ENCODE results near the gene ANGPTL8. TPM values are rescaled to one million over a fixed set of nuclear protein-coding genes. Genes with fewer than 3 reads are reported as not detected.

Gene ANGPTL8
- total RNA-seq, 1 experiment from 2014 or later, result not detected

DNA sequence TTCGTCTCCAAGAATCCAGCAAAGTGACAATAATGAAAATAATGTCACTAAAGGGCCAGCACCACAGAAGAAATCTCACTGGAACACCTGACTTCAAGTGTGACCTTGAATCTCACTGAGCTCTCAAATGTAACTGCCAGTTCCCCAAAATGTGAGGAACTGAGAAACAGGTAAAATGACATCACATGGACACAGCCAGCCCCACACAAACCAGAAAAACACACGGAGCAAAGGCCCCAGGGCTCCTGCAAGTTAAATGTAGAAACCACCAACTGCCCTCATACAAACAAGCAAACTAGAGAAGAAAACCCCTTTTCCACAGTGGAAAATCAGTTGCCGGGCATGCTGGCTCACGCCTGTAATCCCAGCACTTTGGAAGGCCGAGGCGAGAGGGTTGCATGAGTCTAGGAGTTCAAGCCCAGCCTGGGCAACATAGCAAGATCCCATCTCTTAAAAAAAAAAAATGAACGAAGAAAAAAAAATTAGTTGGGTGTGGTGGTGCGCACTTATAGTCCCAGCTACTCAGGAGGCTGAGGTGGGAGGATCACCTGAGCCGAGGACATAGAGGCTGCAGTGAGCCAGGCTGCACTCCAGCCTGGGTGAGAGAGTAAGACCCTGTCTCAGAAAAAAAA, 33.4 kb upstream of the ANGPTL8 start (continued):
- TF ChIP-seq, protein P1, sequence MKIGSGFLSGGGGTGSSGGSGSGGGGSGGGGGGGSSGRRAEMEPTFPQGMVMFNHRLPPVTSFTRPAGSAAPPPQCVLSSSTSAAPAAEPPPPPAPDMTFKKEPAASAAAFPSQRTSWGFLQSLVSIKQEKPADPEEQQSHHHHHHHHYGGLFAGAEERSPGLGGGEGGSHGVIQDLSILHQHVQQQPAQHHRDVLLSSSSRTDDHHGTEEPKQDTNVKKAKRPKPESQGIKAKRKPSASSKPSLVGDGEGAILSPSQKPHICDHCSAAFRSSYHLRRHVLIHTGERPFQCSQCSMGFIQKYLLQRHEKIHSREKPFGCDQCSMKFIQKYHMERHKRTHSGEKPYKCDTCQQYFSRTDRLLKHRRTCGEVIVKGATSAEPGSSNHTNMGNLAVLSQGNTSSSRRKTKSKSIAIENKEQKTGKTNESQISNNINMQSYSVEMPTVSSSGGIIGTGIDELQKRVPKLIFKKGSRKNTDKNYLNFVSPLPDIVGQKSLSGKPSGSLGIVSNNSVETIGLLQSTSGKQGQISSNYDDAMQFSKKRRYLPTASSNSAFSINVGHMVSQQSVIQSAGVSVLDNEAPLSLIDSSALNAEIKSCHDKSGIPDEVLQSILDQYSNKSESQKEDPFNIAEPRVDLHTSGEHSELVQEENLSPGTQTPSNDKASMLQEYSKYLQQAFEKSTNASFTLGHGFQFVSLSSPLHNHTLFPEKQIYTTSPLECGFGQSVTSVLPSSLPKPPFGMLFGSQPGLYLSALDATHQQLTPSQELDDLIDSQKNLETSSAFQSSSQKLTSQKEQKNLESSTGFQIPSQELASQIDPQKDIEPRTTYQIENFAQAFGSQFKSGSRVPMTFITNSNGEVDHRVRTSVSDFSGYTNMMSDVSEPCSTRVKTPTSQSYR (CRISPR knock-in tag; IDR thresholded peaks at IDR 0.05), result no peak
- no peak for TF ChIP-seq SP1 (CRISPR knock-in tag; conservative IDR thresholded peaks at IDR 0.05)
- TF ChIP-seq ZNF416 (CRISPR knock-in tag; IDR thresholded peaks at IDR 0.05), result no peak
- TF ChIP-seq MYBL2 (CRISPR knock-in tag; IDR thresholded peaks at IDR 0.05), result no peak

DNA sequence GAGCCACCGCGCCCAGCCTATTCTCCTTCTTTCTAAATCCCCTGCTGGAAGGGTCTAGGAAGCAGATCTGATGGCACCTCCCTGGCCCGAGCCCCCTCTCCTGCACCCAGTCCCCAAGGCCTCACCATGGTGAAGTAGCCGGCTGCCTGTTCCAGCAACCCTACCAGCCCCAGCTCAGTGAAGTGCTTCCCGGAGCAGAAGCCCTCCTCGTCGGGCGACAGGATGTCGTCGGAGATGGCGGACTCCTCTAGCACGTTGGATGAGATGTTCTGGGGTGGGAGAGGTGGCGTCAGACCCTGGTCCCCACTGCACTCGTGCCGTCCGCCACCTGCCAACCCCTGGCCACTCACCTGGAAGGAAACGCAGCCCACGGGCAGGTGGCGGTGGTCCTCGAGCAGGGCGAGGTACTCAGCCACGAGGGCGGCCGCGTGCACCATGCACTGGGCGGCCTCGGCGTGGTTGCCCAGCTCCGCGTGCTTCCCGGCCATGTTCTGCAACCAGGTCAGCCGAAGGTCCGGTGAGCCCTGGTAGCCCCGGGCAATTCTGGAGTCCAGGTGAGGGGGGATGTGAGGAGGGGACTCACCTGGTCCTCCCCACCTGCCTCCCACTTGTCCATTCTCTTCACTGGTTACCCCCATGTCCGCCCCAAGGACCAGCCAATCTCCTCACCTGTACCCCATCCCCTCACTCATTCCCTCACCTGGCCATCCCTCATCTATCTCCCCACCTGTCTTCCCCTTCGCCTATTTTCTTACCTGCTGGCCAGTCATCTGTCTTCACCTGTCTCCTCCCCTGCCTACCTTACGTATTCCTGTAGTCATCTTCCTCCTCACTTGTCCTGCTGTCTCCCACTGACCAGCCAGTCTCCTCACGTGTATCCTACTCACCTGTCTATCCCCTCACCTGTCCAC, 30.6 kb upstream of the ANGPTL8 start:
- Mint-ChIP-seq H3K4me1 (no peaks in the 10 kb centered on the region), H3K36me3 (peaks cover 6% of the 10 kb centered on the region; the same call in 1 of the 2 replicates), H3K4me3 (no peak overlapping the region), H3K27me3 (ENCODE audit: low read depth) (no peaks in the 10 kb centered on the region), H3K27ac (no peak overlapping the region), H3K9me3 (no peaks in the 10 kb centered on the region)
- no peak for DNase-seq (ENCODE audit: low spot score)
- no peak for ATAC-seq
- ChIA-PET CTCF (no interaction called here), POLR2A (no interaction called here)
- TF ChIP-seq, protein P2, sequence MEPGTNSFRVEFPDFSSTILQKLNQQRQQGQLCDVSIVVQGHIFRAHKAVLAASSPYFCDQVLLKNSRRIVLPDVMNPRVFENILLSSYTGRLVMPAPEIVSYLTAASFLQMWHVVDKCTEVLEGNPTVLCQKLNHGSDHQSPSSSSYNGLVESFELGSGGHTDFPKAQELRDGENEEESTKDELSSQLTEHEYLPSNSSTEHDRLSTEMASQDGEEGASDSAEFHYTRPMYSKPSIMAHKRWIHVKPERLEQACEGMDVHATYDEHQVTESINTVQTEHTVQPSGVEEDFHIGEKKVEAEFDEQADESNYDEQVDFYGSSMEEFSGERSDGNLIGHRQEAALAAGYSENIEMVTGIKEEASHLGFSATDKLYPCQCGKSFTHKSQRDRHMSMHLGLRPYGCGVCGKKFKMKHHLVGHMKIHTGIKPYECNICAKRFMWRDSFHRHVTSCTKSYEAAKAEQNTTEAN (CRISPR knock-in tag; IDR thresholded peaks at IDR 0.05), result no peak
- TF ChIP-seq SMAD3 (CRISPR knock-in tag; IDR thresholded peaks at IDR 0.05; ENCODE audit: borderline replicate concordance), result no peak
- no peak for TF ChIP-seq ZNF671 (CRISPR knock-in tag; IDR thresholded peaks at IDR 0.05)
- TF ChIP-seq, protein P1 (CRISPR knock-in tag; IDR thresholded peaks at IDR 0.05), result no peak
- no peak for TF ChIP-seq MXD4 (CRISPR knock-in tag; IDR thresholded peaks at IDR 0.05; ENCODE audit: borderline replicate concordance)
- no peak for TF ChIP-seq TP53 (CRISPR knock-in tag; IDR thresholded peaks at IDR 0.05)
- no peak for TF ChIP-seq CREB1 (CRISPR knock-in tag; IDR thresholded peaks at IDR 0.05)
- no peak for TF ChIP-seq ZNF138 (CRISPR knock-in tag; conservative IDR thresholded peaks at IDR 0.05)
- TF ChIP-seq, protein P3, sequence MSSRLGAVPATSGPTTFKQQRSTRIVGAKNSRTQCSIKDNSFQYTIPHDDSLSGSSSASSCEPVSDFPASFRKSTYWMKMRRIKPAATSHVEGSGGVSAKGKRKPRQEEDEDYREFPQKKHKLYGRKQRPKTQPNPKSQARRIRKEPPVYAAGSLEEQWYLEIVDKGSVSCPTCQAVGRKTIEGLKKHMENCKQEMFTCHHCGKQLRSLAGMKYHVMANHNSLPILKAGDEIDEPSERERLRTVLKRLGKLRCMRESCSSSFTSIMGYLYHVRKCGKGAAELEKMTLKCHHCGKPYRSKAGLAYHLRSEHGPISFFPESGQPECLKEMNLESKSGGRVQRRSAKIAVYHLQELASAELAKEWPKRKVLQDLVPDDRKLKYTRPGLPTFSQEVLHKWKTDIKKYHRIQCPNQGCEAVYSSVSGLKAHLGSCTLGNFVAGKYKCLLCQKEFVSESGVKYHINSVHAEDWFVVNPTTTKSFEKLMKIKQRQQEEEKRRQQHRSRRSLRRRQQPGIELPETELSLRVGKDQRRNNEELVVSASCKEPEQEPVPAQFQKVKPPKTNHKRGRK (CRISPR knock-in tag; IDR thresholded peaks at IDR 0.05; ENCODE audit: borderline replicate concordance), result no peak
- TF ChIP-seq SOX15 (CRISPR knock-in tag; IDR thresholded peaks at IDR 0.05), result no peak
- TF ChIP-seq, protein P4, sequence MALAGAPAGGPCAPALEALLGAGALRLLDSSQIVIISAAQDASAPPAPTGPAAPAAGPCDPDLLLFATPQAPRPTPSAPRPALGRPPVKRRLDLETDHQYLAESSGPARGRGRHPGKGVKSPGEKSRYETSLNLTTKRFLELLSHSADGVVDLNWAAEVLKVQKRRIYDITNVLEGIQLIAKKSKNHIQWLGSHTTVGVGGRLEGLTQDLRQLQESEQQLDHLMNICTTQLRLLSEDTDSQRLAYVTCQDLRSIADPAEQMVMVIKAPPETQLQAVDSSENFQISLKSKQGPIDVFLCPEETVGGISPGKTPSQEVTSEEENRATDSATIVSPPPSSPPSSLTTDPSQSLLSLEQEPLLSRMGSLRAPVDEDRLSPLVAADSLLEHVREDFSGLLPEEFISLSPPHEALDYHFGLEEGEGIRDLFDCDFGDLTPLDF (CRISPR knock-in tag; IDR thresholded peaks at IDR 0.05), result no peak
- no peak for TF ChIP-seq FOXP1 (CRISPR knock-in tag; IDR thresholded peaks at IDR 0.05; ENCODE audit: borderline replicate concordance)
- TF ChIP-seq, protein P5, sequence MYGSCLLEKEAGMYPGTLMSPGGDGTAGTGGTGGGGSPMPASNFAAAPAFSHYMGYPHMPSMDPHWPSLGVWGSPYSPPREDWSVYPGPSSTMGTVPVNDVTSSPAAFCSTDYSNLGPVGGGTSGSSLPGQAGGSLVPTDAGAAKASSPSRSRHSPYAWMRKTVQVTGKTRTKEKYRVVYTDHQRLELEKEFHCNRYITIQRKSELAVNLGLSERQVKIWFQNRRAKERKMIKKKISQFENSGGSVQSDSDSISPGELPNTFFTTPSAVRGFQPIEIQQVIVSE (CRISPR knock-in tag; IDR thresholded peaks at IDR 0.05; ENCODE audit: borderline replicate concordance), result no peak
- no peak for TF ChIP-seq NFYB (CRISPR knock-in tag; conservative IDR thresholded peaks at IDR 0.05; ENCODE audit: low read depth)
- TF ChIP-seq, protein P6, sequence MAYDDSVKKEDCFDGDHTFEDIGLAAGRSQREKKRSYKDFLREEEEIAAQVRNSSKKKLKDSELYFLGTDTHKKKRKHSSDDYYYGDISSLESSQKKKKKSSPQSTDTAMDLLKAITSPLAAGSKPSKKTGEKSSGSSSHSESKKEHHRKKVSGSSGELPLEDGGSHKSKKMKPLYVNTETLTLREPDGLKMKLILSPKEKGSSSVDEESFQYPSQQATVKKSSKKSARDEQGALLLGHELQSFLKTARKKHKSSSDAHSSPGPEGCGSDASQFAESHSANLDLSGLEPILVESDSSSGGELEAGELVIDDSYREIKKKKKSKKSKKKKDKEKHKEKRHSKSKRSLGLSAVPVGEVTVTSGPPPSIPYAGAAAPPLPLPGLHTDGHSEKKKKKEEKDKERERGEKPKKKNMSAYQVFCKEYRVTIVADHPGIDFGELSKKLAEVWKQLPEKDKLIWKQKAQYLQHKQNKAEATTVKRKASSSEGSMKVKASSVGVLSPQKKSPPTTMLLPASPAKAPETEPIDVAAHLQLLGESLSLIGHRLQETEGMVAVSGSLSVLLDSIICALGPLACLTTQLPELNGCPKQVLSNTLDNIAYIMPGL (CRISPR knock-in tag; IDR thresholded peaks at IDR 0.05), result no peak
- no peak for TF ChIP-seq NFE2L1 (CRISPR knock-in tag; IDR thresholded peaks at IDR 0.05)
